ENCODE measurements around the gene INF2. TPM values are rescaled to one million over a fixed set of nuclear protein-coding genes. Genes with fewer than 3 reads are reported as not detected.
A peak's percentile ranks its signal among the peaks of the same experiment; 100 is the strongest.

Gene INF2
- total RNA-seq, 2 experiments from 2014 or later, result 74.9 to 76.9 TPM

GRCh38 chr14:104751539-104752422, 62.4 kb downstream of the INF2 start:
- peaks cover 36% of the 10 kb centered on the region for H3K36me3 Mint-ChIP-seq (ENCODE audit: low read depth)
- no peaks in the 10 kb centered on the region for H3K27me3 Mint-ChIP-seq
- H3K4me1 Mint-ChIP-seq (ENCODE audit: low read depth), result peaks cover 32% of the 10 kb centered on the region
- Histone ChIP-seq H3K4me1 (ENCODE audit: insufficient read depth, low read length) (peaks cover 38% of the 10 kb centered on the region), H3K4me3 (ENCODE audit: low read length) (peak overlapping the region; percentile 93), H3K36me3 (ENCODE audit: insufficient read depth, low read length) (peaks cover 17% of the 10 kb centered on the region), H3K9me3 (ENCODE audit: control insufficient read depth in 1 of 2, insufficient read depth in 1 of 2, low read length in 2 of 2) (no peaks in the 10 kb centered on the region), H3K27ac (ENCODE audit: low read depth in 1 of 2, low read length in 2 of 2) (peak overlapping the region; percentile 50 to 52), H3K27me3 (ENCODE audit: control insufficient read depth in 1 of 2, insufficient read depth in 2 of 2, low read length in 2 of 2) (no peaks in the 10 kb centered on the region)
- ChIA-PET POLR2A (interaction anchor here (1.0 to 2.6 kb wide), 21 partner anchors 17 to 563 kb away, joined by 3 to 30 read pairs (median 5); partner anchors contain the start of genes ADSS1, AKT1, BRF1 and CDCA4), CTCF (interaction anchor here (1.0 to 2.6 kb wide), 4 partner anchors 17 to 75 kb away, joined by 4 to 15 read pairs (median 8); partner anchors contain the start of gene ZBTB42)
- H3K9me3 Mint-ChIP-seq, result no peaks in the 10 kb centered on the region
- no peak for TF ChIP-seq CTCF (IDR thresholded peaks at IDR 0.05)
- peak overlapping the region; percentile 96 for H3K4me3 Mint-ChIP-seq
- intact Hi-C loops (cut with DNase I, micrococcal nuclease), result loop anchor here (1.0 to 10.0 kb wide), 7 partner anchors 17 to 1037 kb away; partner anchors contain the start of genes CDCA4 (in 1 of the 2), INF2 (in 1 of the 2), XRCC3 (in 1 of the 2) and ZFYVE21 (in 1 of the 2)
- DNase-seq (peak in 4 of 14 experiments; percentile 5 to 69 (median 32)), ATAC-seq (ENCODE audit: poor library complexity) (no peak)
- peak overlapping the region; percentile 97 for H3K27ac Mint-ChIP-seq

GRCh38 chr14:104752423-104752734, 63.0 kb downstream of the INF2 start:
- peak overlapping the region; percentile 50 to 52 for H3K27ac ChIP-seq (ENCODE audit: low read depth in 1 of 2, low read length in 2 of 2)
- TF ChIP-seq CTCF (IDR thresholded peaks at IDR 0.05), result no peak
- CTCF ChIA-PET, result interaction anchor here (1.0 to 2.6 kb wide), 4 partner anchors 16 to 74 kb away, joined by 4 to 15 read pairs (median 8); partner anchors contain the start of gene ZBTB42
- H3K4me1 ChIP-seq (ENCODE audit: insufficient read depth, low read length), result peaks cover 41% of the 10 kb centered on the region
- ATAC-seq (ENCODE audit: poor library complexity) (no peak), DNase-seq (no peak)
- H3K27me3 ChIP-seq (ENCODE audit: control insufficient read depth in 1 of 2, insufficient read depth in 2 of 2, low read length in 2 of 2), result no peaks in the 10 kb centered on the region
- intact Hi-C loops (cut with DNase I, micrococcal nuclease), result loop anchor here (1.0 to 10.0 kb wide), 7 partner anchors 16 to 1038 kb away; partner anchors contain the start of genes CDCA4 (in 1 of the 2), INF2 (in 1 of the 2), XRCC3 (in 1 of the 2) and ZFYVE21 (in 1 of the 2)
- POLR2A ChIA-PET, result interaction anchor here (0.6 to 2.6 kb wide), 23 partner anchors 16 to 587 kb away, joined by 3 to 30 read pairs (median 5); partner anchors contain the start of genes ADSS1, AKT1, BRF1 and CDCA4
- Mint-ChIP-seq H3K27me3 (no peaks in the 10 kb centered on the region), H3K36me3 (ENCODE audit: low read depth) (peaks cover 42% of the 10 kb centered on the region), H3K4me3 (peak overlapping the region; percentile 96), H3K4me1 (ENCODE audit: low read depth) (peaks cover 37% of the 10 kb centered on the region), H3K9me3 (no peaks in the 10 kb centered on the region), H3K27ac (peak overlapping the region; percentile 97)
- H3K9me3 ChIP-seq (ENCODE audit: control insufficient read depth in 1 of 2, insufficient read depth in 1 of 2, low read length in 2 of 2), result no peaks in the 10 kb centered on the region
- peak overlapping the region; percentile 93 for H3K4me3 ChIP-seq (ENCODE audit: low read length)
- peaks cover 23% of the 10 kb centered on the region for H3K36me3 ChIP-seq (ENCODE audit: insufficient read depth, low read length)

GRCh38 chr14:104752735-104753527, 63.5 kb downstream of the INF2 start, which contains the start of gene SIVA1:
Gene SIVA1 (plus strand): TSS chr14:104753147. CDS start chr14:104753202, 55 bp downstream.
- ChIA-PET POLR2A (interaction anchor here (0.6 to 2.6 kb wide), 26 partner anchors 15 to 587 kb away, joined by 3 to 30 read pairs (median 4); partner anchors contain the start of genes ADSS1, AKT1, BRF1 and CDCA4), CTCF (interaction anchor here (0.7 to 2.6 kb wide), 5 partner anchors 16 to 74 kb away, joined by 3 to 15 read pairs (median 5); partner anchors contain the start of gene ZBTB42)
- peak within 1 kb of the TSS; percentile 97 for H3K27ac Mint-ChIP-seq
- Histone ChIP-seq H3K27ac (ENCODE audit: low read depth in 1 of 2, low read length in 2 of 2) (peak within 1 kb of the TSS; percentile 60 to 83), H3K36me3 (ENCODE audit: insufficient read depth, low read length) (peaks cover 28% of the 10 kb centered on the region), H3K4me3 (ENCODE audit: low read length) (peak within 1 kb of the TSS; percentile 93), H3K4me1 (ENCODE audit: insufficient read depth, low read length) (peaks cover 41% of the 10 kb centered on the region), H3K9me3 (ENCODE audit: control insufficient read depth in 1 of 2, insufficient read depth in 1 of 2, low read length in 2 of 2) (no peaks in the 10 kb centered on the region), H3K27me3 (ENCODE audit: control insufficient read depth in 1 of 2, insufficient read depth in 2 of 2, low read length in 2 of 2) (no peaks in the 10 kb centered on the region)
- TF ChIP-seq CTCF (IDR thresholded peaks at IDR 0.05), result no peak
- no peaks in the 10 kb centered on the region for H3K9me3 Mint-ChIP-seq
- peaks cover 48% of the 10 kb centered on the region for H3K36me3 Mint-ChIP-seq (ENCODE audit: low read depth)
- peaks cover 37% of the 10 kb centered on the region for H3K4me1 Mint-ChIP-seq (ENCODE audit: low read depth)
- peak within 1 kb of the TSS; percentile 96 for H3K4me3 Mint-ChIP-seq
- H3K27me3 Mint-ChIP-seq, result no peaks in the 10 kb centered on the region
- ATAC-seq (ENCODE audit: poor library complexity) (peak; percentile 88), DNase-seq (peak; percentile 99 to 100 (median 99))
- intact Hi-C loops (cut with DNase I, micrococcal nuclease), result loop anchor here (1.0 to 10.0 kb wide), 10 partner anchors 16 to 1038 kb away; partner anchors contain the start of genes ADSS1 (in 1 of the 2), CDCA4 (in 1 of the 2), INF2 (in 1 of the 2) and XRCC3 (in 1 of the 2)
